HEK293T (cell line): ENCODE results near the gene SCO2.

Experiments used
- ARNT ChIP-seq: fragments of 450-650 bp; IDR thresholded peaks from 2 replicates; pipeline ENCODE4 v1.6.1; 2017; ENCODE audit warnings: mild to moderate bottlenecking
- BHLHE40 ChIP-seq: fragments of 450-650 bp; IDR thresholded peaks from 2 replicates; pipeline ENCODE4 v1.6.1; 2016; ENCODE audit warnings: mild to moderate bottlenecking, moderate library complexity, borderline replicate concordance
- FOXA1 ChIP-seq: fragments of 450-650 bp; IDR thresholded peaks from 2 replicates; pipeline ENCODE4 v1.6.1; 2016; ENCODE audit warnings: mild to moderate bottlenecking
- FOXK2 ChIP-seq: fragments of 450-650 bp; IDR thresholded peaks from 2 replicates; pipeline ENCODE4 v1.6.1; 2016; ENCODE audit warnings: mild to moderate bottlenecking
- FOXM1 ChIP-seq: fragments of 450-650 bp; IDR thresholded peaks from 2 replicates; pipeline ENCODE4 v1.6.1; 2017; ENCODE audit warnings: mild to moderate bottlenecking, borderline replicate concordance
- L3MBTL2 ChIP-seq: fragments of 450-650 bp; conservative IDR thresholded peaks from 2 replicates; pipeline ENCODE4 v1.6.1; 2016; ENCODE audit warnings: mild to moderate bottlenecking
- LEF1 ChIP-seq: fragments of 450-650 bp; IDR thresholded peaks from 2 replicates; pipeline ENCODE4 v1.6.1; 2017; ENCODE audit warnings: mild to moderate bottlenecking, borderline replicate concordance
- NFRKB ChIP-seq: fragments of 450-650 bp; IDR thresholded peaks from 2 replicates; pipeline ENCODE4 v1.6.1; 2016; ENCODE audit warnings: mild to moderate bottlenecking, moderate library complexity
- PKNOX1 ChIP-seq: fragments of 450-650 bp; IDR thresholded peaks from 2 replicates; pipeline ENCODE4 v1.6.1; 2016
- SP1 ChIP-seq: fragments of 450-650 bp; IDR thresholded peaks from 2 replicates; pipeline ENCODE4 v1.6.1; 2017

DNA sequence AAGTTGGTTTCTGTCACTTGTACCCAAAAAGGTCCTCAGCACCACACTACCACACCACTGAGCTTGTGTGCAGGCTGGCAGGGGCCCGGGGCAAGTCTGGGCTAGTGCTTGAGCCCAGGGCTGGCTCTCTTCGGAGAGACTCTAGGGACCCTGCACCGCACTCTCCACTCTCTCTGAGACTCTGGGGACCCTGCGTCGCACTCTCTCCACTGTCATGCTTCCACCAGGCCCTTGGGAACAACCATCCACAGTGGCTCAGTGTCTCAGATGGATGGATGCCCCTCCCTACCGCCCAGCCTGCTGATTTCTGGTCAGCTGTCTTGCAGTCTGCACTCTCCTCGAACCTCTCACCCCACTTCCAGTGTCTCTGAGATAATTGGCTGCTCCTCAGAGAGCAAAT is 48.5 kb downstream of the SCO2 start:
- no peak for TF ChIP-seq FOXM1
- no peak for TF ChIP-seq LEF1
- no peak for TF ChIP-seq NFRKB
- TF ChIP-seq PKNOX1: no peak
- no peak for TF ChIP-seq L3MBTL2
- TF ChIP-seq ARNT: no peak
- TF ChIP-seq BHLHE40: no peak
- TF ChIP-seq SP1: no peak
- no peak for TF ChIP-seq FOXK2
- TF ChIP-seq FOXA1: no peak
